Astrocyte of the cerebellum (primary cell): ENCODE results near the gene STK11IP.

ENCODE experiments used
- DNase-seq: peaks from one replicate; pipeline ENCODE4 v3.0.0-alpha.2; 2011; ENCODE audit warnings: low read depth
- H3K4me3 ChIP-seq: 2 replicates; pipeline ENCODE4 v1.5.1; 2011; ENCODE audit warnings: mild to moderate bottlenecking, low read depth, low read length, moderate library complexity
- CTCF ChIP-seq: IDR thresholded peaks from 2 replicates; pipeline ENCODE4 v1.5.1; 2012; ENCODE audit warnings: low read length, low read depth, moderate library complexity, mild to moderate bottlenecking; ENCODE audit errors: missing control alignments
- in situ Hi-C: cut with HindIII; loops from 2 replicates; pipeline ENCODE4 v1.10.0; 2017; ENCODE audit warnings: low sequenced_read_pairs

Gene STK11IP

DNA sequence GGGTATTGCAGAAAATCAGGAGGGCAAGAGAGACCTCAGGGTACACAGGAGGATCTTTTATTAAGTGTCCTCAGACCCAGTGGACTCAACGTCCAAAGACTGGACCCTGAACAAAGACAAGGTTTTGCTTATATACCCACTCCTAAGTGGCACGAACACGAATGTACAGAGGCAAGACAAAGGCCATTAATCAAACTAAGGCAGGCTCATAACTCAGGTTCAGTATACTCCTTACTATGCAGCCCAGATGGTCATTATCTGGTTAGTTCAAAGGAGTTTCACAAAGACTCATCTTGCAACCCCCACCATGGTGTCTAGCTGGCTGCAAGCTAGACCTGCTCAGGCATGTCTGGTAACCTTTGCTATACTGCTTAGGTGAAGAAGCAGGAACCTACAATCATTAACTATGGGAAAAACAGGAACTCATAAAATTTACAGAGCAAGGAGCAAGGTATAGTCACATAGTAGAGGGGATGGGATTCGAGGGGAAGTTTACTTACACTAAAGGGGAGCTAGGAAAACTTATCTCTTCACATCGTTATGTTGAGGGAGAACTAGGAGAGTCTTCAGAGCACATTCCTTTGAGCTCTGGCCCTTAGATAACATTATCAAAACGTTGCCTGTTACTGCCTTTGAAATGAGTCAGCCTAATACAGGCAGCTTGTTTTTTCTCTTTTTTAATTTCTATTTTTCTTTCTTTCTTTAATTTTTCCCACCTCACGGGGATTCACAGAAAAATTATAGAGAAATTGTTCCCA is 63.7 kb downstream of the STK11IP start:
- in situ Hi-C loops: no loop called here
- DNase-seq: no peak
- no peak for TF ChIP-seq CTCF
- no peak overlapping the region for H3K4me3 ChIP-seq

DNA sequence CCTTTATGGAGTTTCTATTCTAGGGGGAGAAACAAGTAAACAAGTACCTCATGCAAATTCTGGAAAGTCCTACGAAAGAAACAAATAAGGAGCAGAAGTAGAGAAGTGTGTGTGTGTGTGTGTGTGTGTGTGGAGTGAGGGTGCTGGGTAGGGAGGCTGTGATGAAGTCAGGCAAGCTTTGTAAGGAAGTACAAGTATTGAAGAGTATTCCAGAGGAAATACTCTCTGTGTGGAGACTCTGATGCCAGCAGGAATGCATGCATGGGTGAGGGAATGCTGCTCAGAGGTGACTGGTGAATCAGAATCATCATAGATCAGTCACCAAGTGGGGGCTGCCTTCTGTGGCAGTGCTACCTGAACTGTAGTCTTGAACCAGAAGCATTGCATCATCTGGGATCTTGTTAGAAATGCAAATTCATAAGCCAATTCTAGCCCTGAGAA is 64.3 kb downstream of the STK11IP start:
- DNase-seq: no peak
- no peak overlapping the region for H3K4me3 ChIP-seq
- in situ Hi-C loops: no loop called here
- no peak for TF ChIP-seq CTCF

GRCh38 chr2:219662566-219662965 is 64.9 kb downstream of the STK11IP start:
- TF ChIP-seq CTCF: no peak
- in situ Hi-C loops: no loop called here
- no peak for DNase-seq
- H3K4me3 ChIP-seq: no peak overlapping the region

GRCh38 chr2:219663116-219663762 is 65.6 kb downstream of the STK11IP start:
- TF ChIP-seq CTCF: no peak
- no peak for DNase-seq
- no peak overlapping the region for H3K4me3 ChIP-seq
- in situ Hi-C loops: no loop called here

GRCh38 chr2:219664041-219664440 is 66.4 kb downstream of the STK11IP start:
- TF ChIP-seq CTCF: no peak
- DNase-seq: no peak
- in situ Hi-C loops: no loop called here
- no peak overlapping the region for H3K4me3 ChIP-seq

GRCh38 chr2:219664944-219665343 is 67.3 kb downstream of the STK11IP start:
- TF ChIP-seq CTCF: no peak
- DNase-seq: no peak
- in situ Hi-C loops: no loop called here
- H3K4me3 ChIP-seq: no peak overlapping the region
